ENCODE results near the gene KMT5C. TPM values are rescaled to one million over a fixed set of nuclear protein-coding genes. Genes with fewer than 3 reads are reported as not detected.

KMT5C gene
- total and polyA plus RNA-seq, 2 donors (not counting 1 experiment from before 2014, with no cell fraction given) = 22.2 to 23.6 TPM

DNA sequence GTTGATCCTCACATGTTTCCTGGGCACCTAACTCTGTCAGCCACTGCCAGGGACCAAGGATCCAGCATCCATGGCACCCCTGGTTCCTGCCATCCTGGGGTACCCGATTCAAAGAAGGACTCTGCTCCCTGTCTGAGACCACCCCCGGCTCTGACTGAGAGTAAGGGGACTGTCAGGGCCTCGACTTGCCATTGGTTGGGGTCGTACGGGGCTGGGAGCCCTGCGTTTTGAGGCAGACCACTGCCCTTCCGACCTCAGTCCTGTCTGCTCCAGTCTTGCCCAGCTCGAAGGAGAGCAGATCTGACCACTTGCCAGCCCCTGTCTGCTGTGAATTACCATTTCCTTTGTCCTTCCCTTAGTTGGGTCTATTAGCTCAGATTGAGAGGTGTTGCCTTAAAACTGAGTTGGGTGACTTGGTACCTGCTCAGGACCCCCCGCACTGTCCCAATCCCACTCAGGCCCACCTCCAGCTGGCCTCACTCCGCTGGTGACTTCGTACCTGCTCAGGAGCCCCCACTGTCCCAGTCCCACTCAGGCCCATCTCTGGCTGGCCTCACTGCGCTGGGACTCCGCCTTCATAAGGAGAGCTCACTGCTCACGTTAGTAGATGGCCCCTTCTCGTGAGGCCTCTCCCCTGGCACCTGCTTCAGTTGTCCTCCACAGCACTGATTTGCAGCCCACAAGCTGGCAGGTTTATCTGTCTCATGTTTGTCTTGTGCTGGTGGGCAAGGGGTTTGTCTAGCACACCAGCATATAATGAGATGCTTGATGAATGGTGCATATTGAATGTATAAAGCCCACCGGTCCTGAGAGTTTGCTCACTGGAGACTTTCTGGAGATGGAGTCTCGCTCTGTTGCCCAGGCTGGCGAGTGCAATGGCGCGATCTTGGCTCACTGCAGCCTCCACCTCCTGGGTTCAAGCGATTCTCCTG is 50.0 kb downstream of the KMT5C start:
- TF ChIP-seq EZH2 (IDR thresholded peaks at IDR 0.05; ENCODE audit: borderline replicate concordance, insufficient read depth, low read depth, low read length, poor library complexity, severe bottlenecking) = no peak
- TF ChIP-seq, protein P1, sequence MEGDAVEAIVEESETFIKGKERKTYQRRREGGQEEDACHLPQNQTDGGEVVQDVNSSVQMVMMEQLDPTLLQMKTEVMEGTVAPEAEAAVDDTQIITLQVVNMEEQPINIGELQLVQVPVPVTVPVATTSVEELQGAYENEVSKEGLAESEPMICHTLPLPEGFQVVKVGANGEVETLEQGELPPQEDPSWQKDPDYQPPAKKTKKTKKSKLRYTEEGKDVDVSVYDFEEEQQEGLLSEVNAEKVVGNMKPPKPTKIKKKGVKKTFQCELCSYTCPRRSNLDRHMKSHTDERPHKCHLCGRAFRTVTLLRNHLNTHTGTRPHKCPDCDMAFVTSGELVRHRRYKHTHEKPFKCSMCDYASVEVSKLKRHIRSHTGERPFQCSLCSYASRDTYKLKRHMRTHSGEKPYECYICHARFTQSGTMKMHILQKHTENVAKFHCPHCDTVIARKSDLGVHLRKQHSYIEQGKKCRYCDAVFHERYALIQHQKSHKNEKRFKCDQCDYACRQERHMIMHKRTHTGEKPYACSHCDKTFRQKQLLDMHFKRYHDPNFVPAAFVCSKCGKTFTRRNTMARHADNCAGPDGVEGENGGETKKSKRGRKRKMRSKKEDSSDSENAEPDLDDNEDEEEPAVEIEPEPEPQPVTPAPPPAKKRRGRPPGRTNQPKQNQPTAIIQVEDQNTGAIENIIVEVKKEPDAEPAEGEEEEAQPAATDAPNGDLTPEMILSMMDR (IDR thresholded peaks at IDR 0.05) = no peak
- Mint-ChIP-seq H3K27ac (peak overlapping the region; percentile 41), H3K9me3 (ENCODE audit: insufficient read depth) (no peaks in the 10 kb centered on the region), H3K27me3 (no peaks in the 10 kb centered on the region), H3K4me1 (peaks cover 54% of the 10 kb centered on the region), H3K4me3 (peak overlapping the region; percentile 41)
- Histone ChIP-seq H3K4me3 (ENCODE audit: control extremely low read depth in 1 of 5, extremely low read depth in 1 of 5, insufficient read depth in 1 of 5, low read depth in 2 of 5, low read length in 4 of 5) (no peak overlapping the region), H2AFZ (ENCODE audit: insufficient read depth, low read depth, low read length, poor library complexity, severe bottlenecking) (no peak overlapping the region), H3K9ac (ENCODE audit: low read length) (no peak overlapping the region), H3K27me3 (replicated peaks in 1 of 4; ENCODE audit: control extremely low read depth in 1 of 4, control insufficient read depth in 3 of 4, insufficient read depth in 4 of 4, low read length in 3 of 4) (no peaks in the 10 kb centered on the region), H3K79me2 (ENCODE audit: control insufficient read depth, insufficient read depth, low read length) (peaks cover 35% of the 10 kb centered on the region), H4K20me1 (ENCODE audit: control insufficient read depth, insufficient read depth, low read length, poor library complexity, severe bottlenecking) (peaks cover 64% of the 10 kb centered on the region), H3K4me2 (replicated peaks; ENCODE audit: low read depth, low read length, poor library complexity, severe bottlenecking) (no peak overlapping the region), H3K9me3 (ENCODE audit: control extremely low read depth in 1 of 3, control insufficient read depth in 2 of 3, insufficient read depth in 1 of 3, low read length in 2 of 3) (no peaks in the 10 kb centered on the region), H3K4me1 (ENCODE audit: control insufficient read depth in 2 of 2, insufficient read depth in 2 of 2, low read length in 2 of 2) (peaks cover 30 to 42% of the 10 kb centered on the region in 2 donors), H3K36me3 (replicated peaks in 1 of 2; ENCODE audit: control extremely low read depth in 1 of 2, control insufficient read depth in 1 of 2, extremely low read depth in 1 of 2, insufficient read depth in 2 of 2, low read length in 1 of 2) (peaks cover 3 to 48% of the 10 kb centered on the region in 2 experiments), H3K27ac (ENCODE audit: low read length in 2 of 2) (no peak overlapping the region)
- ATAC-seq (ENCODE audit: low read depth) = no peak
- 92% methylated on average over 19 of the region's 21 CpGs for WGBS (ENCODE audit: insufficient coverage)
- no peak for DNase-seq
- ChIA-PET POLR2A (interaction anchor here (0.6 to 1.3 kb wide), 3 partner anchors 9 to 245 kb away, joined by 3 to 8 read pairs (median 3); partner anchors contain the start of gene UBE2S), CTCF (interaction anchor here (1.1 to 2.3 kb wide), 4 partner anchors 13 to 114 kb away, joined by 4 to 6 read pairs (median 4); no protein-coding TSS in a partner anchor)
- intact Hi-C loops (cut with micrococcal nuclease) = no loop called here

Measured in B cell (primary cell).